A549 (cell line): Measurements from ENCODE around the gene ASMTL. TPM values are rescaled to one million over a fixed set of nuclear protein-coding genes. Genes with fewer than 3 reads are reported as not detected.
A peak's percentile ranks its signal among the peaks of the same experiment; 100 is the strongest.

Experiments
- ATAC-seq, 2 experiments: fragments of 200-7000 bp in 1 of 2; fragments of >200 bp in 1 of 2; cut with Nextera tagmentation in 1 of 2; cut with Tn5 transposase in 1 of 2; 3 replicates each; pipeline versions ENCODE4 v1.8.0 to v1.9.1; 2018 to 2020; ENCODE audit warnings: mild to moderate bottlenecking in 1 of 2, moderate library complexity in 1 of 2
- CTCF ChIA-PET: fragments of 300-600 bp; sonication (Branson Sonifier 250); formaldehyde crosslinking; extraction: SDS; loops from one replicate; lab custom pipeline; 2021; ENCODE audit warnings: antibody characterized with exemption, inconsistent platforms; lab: Yijun Ruan, JAX
- POLR2A ChIA-PET: fragments of 350-600 bp; formaldehyde crosslinking; extraction: SDS; loops from one replicate; lab custom pipeline; 2021; ENCODE audit warnings: antibody characterized with exemption, inconsistent platforms; lab: Yijun Ruan, JAX
- DNase-seq, 2 experiments: peaks; one replicate each; pipeline versions ENCODE4 v3.0.0 to v3.0.0-alpha.2; 2011 to 2016; ENCODE audit warnings: low read depth in 1 of 2, low spot score in 1 of 2
- FAIRE-seq: peaks from 2 replicates; lab custom pipeline; 2011; peaks lifted over from hg19 to GRCh38; lab: Jason Lieb, UNC
- H3K27ac ChIP-seq, 2 experiments: fragments of >200 bp; sonication (Bioruptor Twin); formaldehyde crosslinking; 3 replicates each; pipeline ENCODE4 v1.5.1; 2016 to 2017
- H3K4me1 ChIP-seq: fragments of >200 bp; sonication (Bioruptor Twin); formaldehyde crosslinking; 3 replicates; pipeline ENCODE4 v1.6.1; 2016
- H3K4me2 ChIP-seq: fragments of >200 bp; sonication (Bioruptor Twin); formaldehyde crosslinking; 3 replicates; pipeline ENCODE4 v1.6.1; 2016
- H3K4me3 ChIP-seq: fragments of >200 bp; sonication (Bioruptor Twin); formaldehyde crosslinking; 3 replicates; pipeline ENCODE4 v1.5.1; 2016
- H3K9me3 ChIP-seq: fragments of >200 bp; sonication (Bioruptor Twin); formaldehyde crosslinking; 3 replicates; pipeline ENCODE4 v1.6.1; 2016
- BCL3 ChIP-seq: fragments of >200 bp; sonication (Bioruptor Twin); formaldehyde crosslinking; IDR thresholded peaks from 3 replicates; pipeline ENCODE4 v1.6.1; 2016
- BHLHE40 ChIP-seq: IDR thresholded peaks from 2 replicates; pipeline ENCODE4 v1.6.1; 2012; ENCODE audit warnings: low read depth, low read length, inconsistent platforms
- CEBPB ChIP-seq, 2 experiments: fragments of >200 bp in 1 of 2; sonication (Bioruptor Twin) in 1 of 2; formaldehyde crosslinking in 1 of 2; IDR thresholded peaks; 2 replicates each; pipeline ENCODE4 v1.6.1; 2012 to 2016
- CHD4 ChIP-seq: fragments of 200-600 bp; sonication (generic); IDR thresholded peaks from 2 replicates; pipeline ENCODE4 v1.6.1; 2016; ENCODE audit warnings: antibody characterized with exemption, mild to moderate bottlenecking, borderline replicate concordance
- CTCF ChIP-seq: fragments of >200 bp; sonication (Bioruptor Twin); formaldehyde crosslinking; IDR thresholded peaks from 3 replicates; pipeline ENCODE4 v1.5.1; 2016
- E2F6 ChIP-seq: IDR thresholded peaks from 2 replicates; pipeline ENCODE4 v1.6.1; 2012; ENCODE audit warnings: low read depth, borderline replicate concordance
- ELK1 ChIP-seq: fragments of 150-350 bp; IDR thresholded peaks from 2 replicates; pipeline ENCODE4 v1.6.1; 2014; ENCODE audit warnings: low read depth, mild to moderate bottlenecking, low read length
- EP300 ChIP-seq, 2 experiments: fragments of >200 bp; sonication (Bioruptor Twin); formaldehyde crosslinking; IDR thresholded peaks; 2 replicates in 1 of 2; 3 replicates in 1 of 2; pipeline ENCODE4 v1.6.1; 2016 to 2017
- ESRRA ChIP-seq: fragments of 150-350 bp; IDR thresholded peaks from 2 replicates; pipeline ENCODE4 v1.6.1; 2014; ENCODE audit warnings: mild to moderate bottlenecking, low read length, borderline replicate concordance
- FOXS1 ChIP-seq: fragments of 250-450 bp; sonication (Bioruptor Pico); IDR thresholded peaks from 2 replicates; pipeline ENCODE4 v1.5.0; 2020; ENCODE audit warnings: mild to moderate bottlenecking, moderate library complexity
- GATA3 ChIP-seq: IDR thresholded peaks from 2 replicates; pipeline ENCODE4 v1.6.1; 2012; ENCODE audit warnings: borderline replicate concordance
- HEYL ChIP-seq: fragments of 250-450 bp; sonication (Bioruptor Pico); IDR thresholded peaks from 2 replicates; pipeline ENCODE4 v1.8.0; 2021; ENCODE audit warnings: mild to moderate bottlenecking, moderate library complexity
- HOXB5 ChIP-seq: fragments of 250-450 bp; sonication (Bioruptor Pico); IDR thresholded peaks from 2 replicates; pipeline ENCODE4 v1.5.0; 2020; ENCODE audit warnings: mild to moderate bottlenecking, moderate library complexity
- MAFK ChIP-seq: fragments of 450-650 bp; IDR thresholded peaks from 2 replicates; pipeline ENCODE4 v1.6.1; 2014; ENCODE audit not compliant: partially characterized antibody
- MYC ChIP-seq: IDR thresholded peaks from 2 replicates; pipeline ENCODE4 v1.6.1; 2012; ENCODE audit warnings: mild to moderate bottlenecking, inconsistent platforms, low read length, improper control_type of control experiment, borderline replicate concordance
- NFE2L2 ChIP-seq: fragments of 150-350 bp; conservative IDR thresholded peaks from 2 replicates; pipeline ENCODE4 v1.6.1; 2014; ENCODE audit warnings: low read length
- PBX3 ChIP-seq: IDR thresholded peaks from 2 replicates; pipeline ENCODE4 v1.6.1; 2012
- PHF8 ChIP-seq: fragments of 200-600 bp; sonication (generic); IDR thresholded peaks from 2 replicates; pipeline ENCODE4 v1.6.1; 2016; ENCODE audit warnings: low read depth, mild to moderate bottlenecking, antibody characterized with exemption, moderate library complexity, borderline replicate concordance
- RARB ChIP-seq: fragments of 250-450 bp; sonication (Bioruptor Pico); IDR thresholded peaks from 2 replicates; pipeline ENCODE4 v1.8.0; 2021; ENCODE audit warnings: mild to moderate bottlenecking, moderate library complexity
- RNF2 ChIP-seq: fragments of 200-600 bp; sonication (generic); IDR thresholded peaks from 2 replicates; pipeline ENCODE4 v1.6.1; 2016; ENCODE audit warnings: low read depth, mild to moderate bottlenecking, antibody characterized with exemption, moderate library complexity, borderline replicate concordance
- TP53 ChIP-seq: fragments of 250-450 bp; sonication (Bioruptor Pico); IDR thresholded peaks from 2 replicates; pipeline ENCODE4 v1.5.0; 2021; ENCODE audit warnings: mild to moderate bottlenecking, moderate library complexity
- ZNF302 ChIP-seq: fragments of 250-450 bp; sonication (Bioruptor Pico); IDR thresholded peaks from 2 replicates; pipeline ENCODE4 v1.9.0; 2021; ENCODE audit warnings: inconsistent platforms, mild to moderate bottlenecking, moderate library complexity
- WGBS: methylation state at CpG from one replicate; pipeline ENCODE4 v1.1.6; 2017; ENCODE audit errors: missing lambda C conversion rate; 5-methylcytosine and 5-hydroxymethylcytosine counted together
- polyA plus RNA-seq, 4 experiments: library from polyadenylated mRNA; depleted of rRNA in 3 of 4; stranded (reverse); fragments of >200 nt; fragmentation: RNase III in 1 of 4; extraction: RNeasy Plus Mini Kit Qiagen cat#74134 plus additional on column Dnase treatment in 1 of 4; gene quantifications; 2 replicates in 3 of 4; 3 replicates in 1 of 4; pipeline ENCODE4 v1.2.3, GENCODE V29; 2011 to 2017
- TF ChIP-seq, protein P1 (sequence below): fragments of 250-450 bp; sonication (Bioruptor Pico); IDR thresholded peaks from 2 replicates; pipeline ENCODE4 v1.5.0; 2020; ENCODE audit warnings: low read depth, mild to moderate bottlenecking, moderate library complexity

The ASMTL gene
- polyA plus RNA-seq, 2 of the 4 experiments (the other 2 are of a cell fraction), result 12.3 to 15.4 TPM

GRCh38 chrX:1394731-1395501 lies 57.8 kb downstream of the ASMTL start:
- ChIA-PET POLR2A (no interaction called here), CTCF (no interaction called here)
- Histone ChIP-seq H3K4me3 (no peak overlapping the region), H3K27ac (peak overlapping the region in 1 of 2 experiments; percentile 54; a peak in 2 of 6 replicates), H3K4me2 (peak overlapping the region; percentile 91; the same call in 2 of the 3 replicates), H3K4me1 (peaks cover 27% of the 10 kb centered on the region), H3K9me3 (no peaks in the 10 kb centered on the region)
- WGBS, result 94% methylated on average over 14 of the region's 22 CpGs
- FAIRE-seq (no peak), ATAC-seq (no peak), DNase-seq (no peak)
- TF ChIP-seq FOXS1 (CRISPR knock-in tag) (no peak), NFE2L2 (no peak), RNF2 (no peak)

- DNase-seq (no peak), FAIRE-seq (no peak)
- POLR2A ChIA-PET, result no interaction called here
- H3K9me3 ChIP-seq, result no peaks in the 10 kb centered on the region
- H3K4me2 ChIP-seq, result peak overlapping the region; percentile 91
- peak overlapping the region; percentile 96; the same call in 2 of the 3 replicates for H3K4me3 ChIP-seq
- WGBS, result 72% methylated on average over 15 of the region's 16 CpGs
- CTCF ChIA-PET, result no interaction called here
- TF ChIP-seq, protein P1, sequence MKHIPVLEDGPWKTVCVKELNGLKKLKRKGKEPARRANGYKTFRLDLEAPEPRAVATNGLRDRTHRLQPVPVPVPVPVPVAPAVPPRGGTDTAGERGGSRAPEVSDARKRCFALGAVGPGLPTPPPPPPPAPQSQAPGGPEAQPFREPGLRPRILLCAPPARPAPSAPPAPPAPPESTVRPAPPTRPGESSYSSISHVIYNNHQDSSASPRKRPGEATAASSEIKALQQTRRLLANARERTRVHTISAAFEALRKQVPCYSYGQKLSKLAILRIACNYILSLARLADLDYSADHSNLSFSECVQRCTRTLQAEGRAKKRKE (CRISPR knock-in tag), result no peak
- TF ChIP-seq MAFK (no peak), ELK1 (no peak), EP300 (IDR thresholded peaks at IDR 0.05) (no peak), CHD4 (no peak), ZNF302 (CRISPR knock-in tag) (no peak), CTCF (no peak), HEYL (CRISPR knock-in tag) (no peak), BHLHE40 (no peak), CEBPB (IDR thresholded peaks at IDR 0.05) (no peak)
- TF ChIP-seq, all 56 proteins: peak for 0
- no peak for ATAC-seq
- peaks cover 35% of the 10 kb centered on the region for H3K4me1 ChIP-seq
- H3K27ac ChIP-seq, result peak overlapping the region; percentile 100; a peak in 4 of 6 replicates
Measured at GRCh38 chrX:1393871-1394615, 58.7 kb downstream of the ASMTL start.

DNA sequence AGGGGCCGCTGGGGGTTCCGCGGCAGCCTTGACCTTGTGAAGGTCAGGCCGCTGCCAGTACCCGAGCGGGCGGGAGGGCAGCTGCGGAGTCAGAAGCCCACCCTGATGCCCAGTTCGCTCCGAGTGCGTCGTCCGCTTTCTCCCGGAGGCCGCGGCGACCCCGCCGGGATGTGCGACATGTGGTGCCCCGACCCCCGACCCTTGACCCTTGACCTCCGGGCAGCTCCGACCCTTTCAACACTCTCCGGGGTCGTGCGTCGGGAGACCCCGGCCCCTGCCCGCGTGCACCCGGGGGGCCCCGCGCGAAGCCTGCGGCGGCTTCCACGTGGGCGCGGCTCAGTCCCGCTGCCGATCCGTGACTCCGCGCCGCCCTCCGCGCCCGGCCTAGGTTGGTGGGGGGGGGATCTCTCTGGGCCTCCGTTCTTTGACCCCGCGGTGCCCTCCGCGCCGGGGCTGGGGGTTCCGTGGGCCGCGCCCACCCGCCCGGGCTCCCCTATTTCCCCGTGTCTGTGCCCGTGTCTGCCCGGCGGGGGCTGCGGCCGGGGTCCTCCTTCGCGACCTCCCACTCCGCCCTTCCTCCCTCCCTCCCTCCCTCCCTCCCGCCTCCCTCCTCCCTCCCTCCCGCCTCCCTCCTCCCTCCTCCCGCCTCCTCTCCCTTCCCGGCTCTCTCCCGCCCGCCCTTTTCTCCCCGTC lies 60.2 kb downstream of the ASMTL start:
- FAIRE-seq, result no peak
- H3K4me3 ChIP-seq, result peak overlapping the region; percentile 96
- peak; percentile 56 to 83 for DNase-seq
- H3K9me3 ChIP-seq, result no peaks in the 10 kb centered on the region
- H3K27ac ChIP-seq, result peak overlapping the region; percentile 100
- peaks cover 42% of the 10 kb centered on the region for H3K4me1 ChIP-seq
- 2% methylated on average over 11 of the region's 76 CpGs for WGBS
- ATAC-seq, result peak; percentile 68 to 75
- CTCF ChIA-PET, result no interaction called here
- peak overlapping the region; percentile 91 for H3K4me2 ChIP-seq
- POLR2A ChIA-PET, result no interaction called here
- TF ChIP-seq E2F6 (peak; percentile 76), BCL3 (no peak; the same call in 1 of the 3 replicates), PBX3 (peak; percentile 56; the same call in 1 of the 2 replicates), TP53 (CRISPR knock-in tag) (peak; percentile 96), MYC (peak; percentile 82; the same call in 1 of the 2 replicates), PHF8 (peak; percentile 65; the same call in 1 of the 2 replicates), HOXB5 (CRISPR knock-in tag) (peak; percentile 86; the same call in 1 of the 2 replicates), GATA3 (no peak), ESRRA (peak; percentile 100), RARB (CRISPR knock-in tag) (peak; percentile 73; the same call in 1 of the 2 replicates)
